ENCODE results near the gene GALK2.

DNA sequence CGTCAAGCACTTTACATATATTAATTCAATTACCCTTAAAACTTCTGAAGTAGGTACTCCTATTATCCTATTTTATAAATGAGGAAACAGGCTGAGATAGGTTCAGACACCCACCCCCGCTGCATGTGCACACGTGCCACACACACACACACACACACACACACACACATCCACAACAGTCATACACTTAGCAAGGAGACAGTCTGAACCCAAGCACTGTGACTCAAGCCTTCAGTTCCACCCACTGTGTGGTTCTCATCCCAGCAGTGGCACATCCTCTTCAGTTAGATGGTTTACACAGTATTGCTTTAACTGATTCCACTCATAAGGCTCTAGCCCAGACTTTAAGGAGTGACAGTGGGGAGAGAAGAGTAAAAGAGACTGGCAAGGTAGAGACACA, 161.9 kb downstream of the GALK2 start:
- no peak for TF ChIP-seq POLR2A (IDR thresholded peaks at IDR 0.05)
- TF ChIP-seq CTCF (IDR thresholded peaks at IDR 0.05) = no peak

Measured in tibial nerve (tissue), 3 donors.